ENCODE results near the gene CDH15.

The CDH15 gene

DNA sequence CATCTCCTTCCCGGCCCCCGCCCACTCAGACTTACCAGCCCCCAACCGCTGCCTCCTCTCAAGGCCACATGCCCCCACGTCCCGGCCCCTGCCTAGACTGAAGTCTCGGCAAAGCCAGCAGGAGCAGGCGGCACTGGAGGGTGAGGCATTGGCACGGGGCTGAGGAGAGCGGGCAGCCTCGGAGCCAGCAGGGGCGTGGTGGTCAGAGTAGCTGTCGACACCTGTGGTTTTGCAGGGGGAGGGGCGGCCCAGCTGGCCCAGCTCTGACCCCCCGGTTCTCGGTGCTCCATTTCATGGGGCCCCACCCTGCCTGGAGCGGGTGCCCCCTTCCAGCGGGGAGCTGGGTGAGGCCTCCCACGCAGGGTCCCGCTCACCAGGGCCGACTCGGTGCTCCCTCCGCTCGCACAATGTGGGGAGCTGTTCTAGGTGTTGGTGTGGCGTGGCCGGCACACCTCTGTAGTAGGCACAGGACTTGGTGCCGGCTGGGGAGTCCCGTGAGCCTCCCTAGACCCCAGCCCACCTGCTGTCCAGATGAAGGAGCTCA lies 4.7 kb downstream of the CDH15 start:
- DNase-seq (ENCODE audit: low spot score) = no peak
- TF ChIP-seq, protein P1, sequence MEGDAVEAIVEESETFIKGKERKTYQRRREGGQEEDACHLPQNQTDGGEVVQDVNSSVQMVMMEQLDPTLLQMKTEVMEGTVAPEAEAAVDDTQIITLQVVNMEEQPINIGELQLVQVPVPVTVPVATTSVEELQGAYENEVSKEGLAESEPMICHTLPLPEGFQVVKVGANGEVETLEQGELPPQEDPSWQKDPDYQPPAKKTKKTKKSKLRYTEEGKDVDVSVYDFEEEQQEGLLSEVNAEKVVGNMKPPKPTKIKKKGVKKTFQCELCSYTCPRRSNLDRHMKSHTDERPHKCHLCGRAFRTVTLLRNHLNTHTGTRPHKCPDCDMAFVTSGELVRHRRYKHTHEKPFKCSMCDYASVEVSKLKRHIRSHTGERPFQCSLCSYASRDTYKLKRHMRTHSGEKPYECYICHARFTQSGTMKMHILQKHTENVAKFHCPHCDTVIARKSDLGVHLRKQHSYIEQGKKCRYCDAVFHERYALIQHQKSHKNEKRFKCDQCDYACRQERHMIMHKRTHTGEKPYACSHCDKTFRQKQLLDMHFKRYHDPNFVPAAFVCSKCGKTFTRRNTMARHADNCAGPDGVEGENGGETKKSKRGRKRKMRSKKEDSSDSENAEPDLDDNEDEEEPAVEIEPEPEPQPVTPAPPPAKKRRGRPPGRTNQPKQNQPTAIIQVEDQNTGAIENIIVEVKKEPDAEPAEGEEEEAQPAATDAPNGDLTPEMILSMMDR (IDR thresholded peaks at IDR 0.05; ENCODE audit: extremely low read depth, insufficient read depth, missing control alignments) = no peak
- in situ Hi-C loops (cut with MboI; ENCODE audit: low pct_unique_long_range_greater_than_20kb, low sequenced_read_pairs, unreplicated experiment) = no loop called here

DNA sequence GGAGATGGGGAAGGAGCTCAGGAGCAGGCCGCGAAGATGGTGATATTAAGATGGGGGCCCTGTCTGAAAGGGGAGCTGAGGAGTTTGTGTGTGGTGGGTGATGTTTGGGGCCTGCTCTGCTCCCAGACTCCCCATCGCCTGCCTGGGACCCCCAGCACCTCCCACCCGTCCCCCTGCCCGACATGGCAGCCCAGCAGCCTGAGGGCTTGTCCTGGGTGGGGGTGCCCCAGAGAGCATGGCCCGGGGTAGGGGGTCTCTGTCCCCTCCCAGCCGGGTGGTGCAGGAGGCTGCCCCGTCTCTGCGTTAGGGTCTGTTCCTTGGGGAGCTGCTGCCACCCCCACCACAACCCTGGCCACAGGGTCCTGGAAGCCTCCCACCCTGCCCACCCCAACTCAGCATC lies 5.2 kb downstream of the CDH15 start:
- DNase-seq (ENCODE audit: low spot score) = no peak
- TF ChIP-seq, protein P1 (IDR thresholded peaks at IDR 0.05; ENCODE audit: extremely low read depth, insufficient read depth, missing control alignments) = no peak
- in situ Hi-C loops (cut with MboI; ENCODE audit: low pct_unique_long_range_greater_than_20kb, low sequenced_read_pairs, unreplicated experiment) = no loop called here

DNA sequence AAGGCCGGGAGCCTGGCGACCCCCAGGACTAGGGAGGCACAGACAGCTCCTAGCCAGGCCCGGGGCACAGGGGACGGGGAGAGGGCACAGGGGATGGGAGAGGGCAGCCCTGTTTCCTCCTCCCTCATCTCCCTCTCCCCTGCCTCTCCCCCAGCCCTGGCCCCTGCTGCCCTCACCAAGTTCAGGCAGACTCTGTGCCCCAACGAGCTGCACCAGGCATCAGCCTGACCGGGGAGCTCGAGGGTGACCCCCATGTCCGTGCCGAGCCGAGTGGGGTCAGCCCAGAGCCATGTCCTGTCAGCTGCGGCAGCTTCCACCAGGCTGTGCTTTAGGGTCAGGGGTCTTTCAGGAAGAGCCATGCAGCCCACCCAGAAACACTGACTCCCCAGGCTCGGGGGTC lies 6.0 kb downstream of the CDH15 start:
- no peak for DNase-seq (ENCODE audit: low spot score)
- TF ChIP-seq, protein P1 (IDR thresholded peaks at IDR 0.05; ENCODE audit: extremely low read depth, insufficient read depth, missing control alignments) = no peak
- in situ Hi-C loops (cut with MboI; ENCODE audit: low pct_unique_long_range_greater_than_20kb, low sequenced_read_pairs, unreplicated experiment) = no loop called here

DNA sequence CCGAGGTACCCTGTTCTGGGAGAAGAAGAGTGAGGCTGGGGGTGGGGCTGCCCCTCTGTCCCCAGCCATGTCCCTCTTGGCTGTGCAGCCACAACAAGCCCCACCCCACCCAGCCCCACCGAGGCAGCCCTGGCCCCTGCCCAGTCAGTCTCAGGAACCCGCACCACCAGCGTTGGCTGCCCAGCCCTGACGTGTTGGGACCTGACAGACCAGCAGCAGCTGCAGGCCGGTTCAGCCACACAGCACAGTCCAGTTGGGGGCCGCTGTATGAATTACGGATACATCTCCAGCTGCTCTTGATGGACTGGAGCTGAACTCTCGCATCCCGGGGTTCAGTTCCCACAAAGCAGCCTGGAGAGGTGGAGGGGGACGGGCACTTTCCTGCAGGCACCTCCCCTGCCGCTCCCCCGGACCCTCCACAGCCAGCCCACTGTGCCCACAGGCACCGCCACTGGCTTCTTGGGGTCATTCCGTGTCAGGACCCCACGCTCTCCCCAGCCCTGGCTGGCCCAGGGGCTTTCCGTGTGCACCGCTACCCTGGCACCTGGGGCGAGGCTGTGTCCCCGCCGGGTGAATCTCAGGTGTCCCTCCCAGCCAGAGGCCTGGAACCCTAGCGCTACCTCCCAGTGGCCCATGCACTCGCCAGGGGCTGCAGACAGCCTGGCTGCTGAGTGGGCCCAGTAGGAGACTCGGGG lies 7.1 kb downstream of the CDH15 start:
- in situ Hi-C loops (cut with MboI; ENCODE audit: low pct_unique_long_range_greater_than_20kb, low sequenced_read_pairs, unreplicated experiment) = no loop called here
- TF ChIP-seq, protein P1 (IDR thresholded peaks at IDR 0.05; ENCODE audit: extremely low read depth, insufficient read depth, missing control alignments) = no peak

DNA sequence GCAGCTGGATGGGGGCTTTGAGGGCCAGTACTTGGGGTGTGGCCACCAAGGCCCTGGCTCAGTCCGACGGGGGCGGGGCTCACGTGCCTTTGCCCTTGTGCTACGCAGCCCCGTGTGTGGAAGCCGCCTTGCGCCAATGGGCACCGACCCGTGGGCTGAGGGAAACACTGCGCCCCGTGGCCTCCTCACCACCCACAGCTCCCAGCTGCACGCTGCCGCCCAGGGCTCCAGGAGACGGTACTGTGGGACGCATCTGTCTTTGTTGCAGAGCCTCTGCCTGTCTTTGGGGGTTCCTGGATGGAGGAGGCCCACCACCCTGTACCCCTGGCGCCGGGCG lies 7.6 kb downstream of the CDH15 start:
- in situ Hi-C loops (cut with MboI; ENCODE audit: low pct_unique_long_range_greater_than_20kb, low sequenced_read_pairs, unreplicated experiment) = no loop called here
- TF ChIP-seq, protein P1 (IDR thresholded peaks at IDR 0.05; ENCODE audit: extremely low read depth, insufficient read depth, missing control alignments) = no peak
- no peak for DNase-seq (ENCODE audit: low spot score)

More for the DNA sequence above, 7.1 kb downstream of the CDH15 start:
- no peak for DNase-seq (ENCODE audit: low spot score)

DNA sequence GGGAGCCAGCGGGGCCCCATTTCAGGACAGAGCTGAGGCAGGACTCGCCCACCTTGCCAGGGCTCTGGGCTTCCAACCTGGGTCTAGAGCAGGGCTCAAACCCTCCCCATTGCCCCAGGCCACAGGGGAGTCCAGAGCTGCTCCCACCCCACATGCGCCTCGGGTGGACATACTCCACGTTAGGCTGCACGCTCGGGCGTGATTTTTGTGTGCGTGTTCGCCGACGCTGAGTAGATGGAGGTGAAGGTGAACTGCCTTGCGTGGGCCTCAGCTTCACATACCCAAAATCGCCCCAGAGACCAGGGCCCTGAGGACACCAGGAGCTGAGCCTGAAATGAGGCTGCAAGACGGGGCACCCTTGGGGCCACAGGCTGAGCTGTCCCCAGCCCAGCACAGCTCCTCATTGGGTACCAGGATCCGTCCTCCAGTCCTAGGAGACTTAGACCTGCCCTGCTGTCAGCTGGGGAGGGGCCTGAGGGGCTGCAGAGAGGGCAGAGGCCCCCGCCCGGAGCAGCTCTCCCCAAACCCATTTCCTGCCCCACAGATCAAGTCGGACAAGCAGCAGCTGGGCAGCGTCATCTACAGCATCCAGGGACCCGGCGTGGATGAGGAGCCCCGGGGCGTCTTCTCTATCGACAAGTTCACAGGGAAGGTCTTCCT lies 8.2 kb downstream of the CDH15 start:
- in situ Hi-C loops (cut with MboI; ENCODE audit: low pct_unique_long_range_greater_than_20kb, low sequenced_read_pairs, unreplicated experiment) = no loop called here
- TF ChIP-seq, protein P1 (IDR thresholded peaks at IDR 0.05; ENCODE audit: extremely low read depth, insufficient read depth, missing control alignments) = no peak
- no peak for DNase-seq (ENCODE audit: low spot score)

Measured in GM13977 (cell line).